Measurements from ENCODE around the gene ADAM11.

Gene ADAM11

DNA sequence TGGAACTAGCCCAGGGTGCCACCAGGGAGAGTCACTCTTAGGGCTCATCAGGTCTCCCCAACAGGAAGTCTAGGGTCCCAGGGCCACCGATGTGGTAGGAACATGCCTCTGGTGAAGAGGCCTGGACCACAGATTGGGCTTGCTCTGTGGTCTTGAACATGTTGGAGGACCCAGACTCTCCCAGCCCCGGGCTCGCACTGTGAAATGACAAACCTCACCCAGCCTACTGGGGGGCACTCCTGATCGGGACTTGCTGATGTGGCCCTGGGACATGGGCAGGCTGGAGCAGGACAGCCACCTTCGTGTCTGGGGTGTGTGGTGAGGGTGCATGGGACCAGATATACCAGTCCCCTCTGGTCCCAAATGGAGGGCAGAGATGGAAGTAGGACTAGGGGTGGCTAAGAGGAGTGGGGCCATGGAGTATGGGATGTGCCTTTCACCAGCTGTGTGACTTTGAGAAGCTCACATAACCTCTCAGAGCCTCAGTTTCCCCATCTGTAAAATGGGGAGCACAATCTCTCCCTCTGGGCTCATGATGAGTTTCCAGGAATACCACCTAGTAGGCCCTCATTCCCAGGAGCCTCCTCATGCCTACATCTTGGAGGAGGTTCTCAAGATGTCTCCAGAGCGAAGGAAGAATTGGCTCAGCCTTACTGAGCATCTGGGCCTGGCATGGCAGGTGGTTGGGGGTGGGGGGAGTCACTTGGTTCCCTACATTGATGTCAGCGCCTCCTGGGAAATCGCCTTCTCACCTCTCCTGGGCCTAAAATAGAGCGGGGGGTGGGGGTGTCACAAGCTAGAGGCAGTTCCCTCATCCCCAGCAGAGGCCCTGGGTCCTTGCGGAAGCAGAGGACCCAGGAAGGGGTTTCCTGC, 1.5 kb upstream of the ADAM11 start:
- no peak for DNase-seq (ENCODE audit: low read depth in 1 of 2, low spot score in 1 of 2)

DNA sequence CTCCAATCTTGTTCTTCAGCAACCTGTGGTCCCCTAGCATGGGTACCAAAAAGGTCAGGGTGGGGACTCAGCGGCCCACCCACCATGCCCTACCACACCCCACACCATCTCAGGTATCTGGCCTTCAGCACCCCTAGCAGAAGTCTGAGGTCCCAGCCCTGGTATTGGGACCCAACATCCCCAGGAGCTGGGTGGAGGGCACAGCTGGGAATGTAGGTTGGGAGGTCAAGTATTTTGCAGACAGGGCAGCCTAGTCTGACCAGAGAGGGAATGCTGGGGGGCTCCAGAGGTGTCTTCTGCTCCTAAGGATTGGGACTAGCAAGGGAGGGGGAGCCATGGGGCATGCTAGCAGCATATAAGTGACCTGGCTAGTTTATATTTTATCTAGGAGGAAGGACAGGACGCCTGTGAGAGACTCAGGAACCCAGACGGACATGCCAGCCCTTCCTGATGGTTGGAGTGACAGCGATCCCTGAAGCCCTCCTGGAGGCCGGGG, 822 bp upstream of the ADAM11 start:
- no peak for DNase-seq (ENCODE audit: low read depth in 1 of 2, low spot score in 1 of 2)

DNA sequence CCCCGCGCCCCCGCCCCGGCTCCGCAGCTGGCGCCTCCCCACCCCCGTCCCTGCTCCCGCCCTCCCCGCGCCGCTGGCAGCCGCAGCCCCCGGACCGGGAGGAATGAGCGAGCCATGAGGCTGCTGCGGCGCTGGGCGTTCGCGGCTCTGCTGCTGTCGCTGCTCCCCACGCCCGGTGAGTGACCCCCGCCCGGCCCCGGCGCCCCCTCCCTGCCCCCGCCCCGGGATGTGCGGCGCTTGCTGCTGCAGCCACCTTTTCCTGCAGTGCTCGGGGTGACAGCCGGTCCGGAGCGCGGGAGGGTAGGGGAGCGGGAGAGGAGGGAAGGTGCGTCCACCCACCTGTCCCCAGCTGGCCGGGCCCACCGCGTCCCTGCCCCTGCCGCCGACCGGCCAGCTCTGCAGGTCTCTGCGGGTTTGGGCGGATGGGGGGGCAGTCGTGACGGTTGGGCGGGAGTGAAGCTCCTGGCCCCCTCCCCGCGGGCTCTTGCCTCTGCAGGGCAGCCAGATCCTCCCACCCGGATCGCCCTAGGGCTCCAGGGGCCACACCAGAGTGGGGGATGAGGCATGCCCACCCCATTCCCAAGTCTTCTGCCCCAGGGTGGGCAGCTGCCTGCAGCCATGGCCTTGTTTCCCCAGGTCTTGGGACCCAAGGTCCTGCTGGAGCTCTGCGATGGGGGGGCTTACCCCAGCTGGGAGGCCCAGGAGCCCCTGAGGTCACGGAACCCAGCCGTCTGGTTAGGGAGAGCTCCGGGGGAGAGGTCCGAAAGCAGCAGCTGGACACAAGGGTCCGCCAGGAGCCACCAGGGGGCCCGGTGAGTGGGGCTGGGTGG, 513 bp downstream of the ADAM11 start:
- no peak for DNase-seq (ENCODE audit: low read depth in 1 of 2, low spot score in 1 of 2)

DNA sequence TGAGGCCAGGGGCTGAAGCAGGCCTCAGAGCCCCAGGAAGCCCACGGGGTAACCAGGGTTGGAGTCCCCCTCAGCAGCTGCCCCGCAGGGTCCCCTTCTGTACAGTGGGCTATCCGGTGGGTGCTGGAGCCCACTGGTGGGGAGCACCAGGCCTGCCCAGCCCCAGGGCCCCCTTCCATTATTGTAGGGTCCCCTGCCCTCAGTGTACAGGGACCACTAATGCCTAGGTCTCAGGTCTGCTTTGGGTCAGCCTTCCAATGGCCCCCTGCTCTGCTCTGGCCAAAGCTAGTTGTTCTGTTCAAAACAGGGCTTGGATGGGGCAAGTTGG, 1.1 kb downstream of the ADAM11 start:
- DNase-seq (ENCODE audit: low read depth in 1 of 2, low spot score in 1 of 2), result no peak

DNA sequence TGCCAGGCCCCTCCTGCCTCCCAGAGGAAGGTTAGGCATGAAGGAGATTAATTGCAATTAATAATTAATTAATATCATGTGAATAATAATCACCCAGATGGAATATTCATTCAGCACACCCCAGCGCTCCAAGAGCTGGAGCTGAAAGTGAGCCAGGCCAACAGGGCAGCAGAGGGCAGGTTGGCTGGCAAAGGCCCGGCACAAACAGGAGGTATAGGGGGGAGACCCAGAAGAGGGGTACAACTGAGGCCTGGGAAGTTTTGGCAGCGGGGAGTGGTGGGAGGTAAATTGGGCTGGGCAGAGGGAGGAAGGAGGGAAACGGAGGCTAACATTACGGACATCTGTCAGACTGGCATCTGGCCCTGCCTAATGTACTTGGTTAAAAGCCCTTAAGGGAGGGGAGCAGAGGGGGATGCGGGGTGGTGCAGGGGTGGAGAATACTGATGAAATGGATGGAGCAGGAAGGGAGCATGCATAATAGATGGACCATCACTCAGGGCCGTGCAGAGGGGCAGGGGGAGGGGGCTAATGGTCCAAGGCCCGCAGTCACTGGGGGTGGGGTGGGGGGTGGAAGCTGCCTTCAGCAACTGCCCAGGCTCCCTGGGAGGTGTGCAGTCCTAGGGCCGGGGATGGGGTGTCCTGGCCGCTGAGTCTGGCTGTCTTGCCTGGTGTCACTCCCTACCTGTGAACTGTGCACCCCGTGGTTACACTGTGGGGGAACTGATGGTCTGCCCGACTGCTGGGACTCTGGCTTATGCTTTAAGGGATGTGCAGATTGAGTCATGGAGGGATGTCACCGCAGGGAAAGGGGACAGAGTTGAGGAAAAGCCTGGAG, 1.9 kb downstream of the ADAM11 start:
- DNase-seq (ENCODE audit: low read depth in 1 of 2, low spot score in 1 of 2), result no peak

DNA sequence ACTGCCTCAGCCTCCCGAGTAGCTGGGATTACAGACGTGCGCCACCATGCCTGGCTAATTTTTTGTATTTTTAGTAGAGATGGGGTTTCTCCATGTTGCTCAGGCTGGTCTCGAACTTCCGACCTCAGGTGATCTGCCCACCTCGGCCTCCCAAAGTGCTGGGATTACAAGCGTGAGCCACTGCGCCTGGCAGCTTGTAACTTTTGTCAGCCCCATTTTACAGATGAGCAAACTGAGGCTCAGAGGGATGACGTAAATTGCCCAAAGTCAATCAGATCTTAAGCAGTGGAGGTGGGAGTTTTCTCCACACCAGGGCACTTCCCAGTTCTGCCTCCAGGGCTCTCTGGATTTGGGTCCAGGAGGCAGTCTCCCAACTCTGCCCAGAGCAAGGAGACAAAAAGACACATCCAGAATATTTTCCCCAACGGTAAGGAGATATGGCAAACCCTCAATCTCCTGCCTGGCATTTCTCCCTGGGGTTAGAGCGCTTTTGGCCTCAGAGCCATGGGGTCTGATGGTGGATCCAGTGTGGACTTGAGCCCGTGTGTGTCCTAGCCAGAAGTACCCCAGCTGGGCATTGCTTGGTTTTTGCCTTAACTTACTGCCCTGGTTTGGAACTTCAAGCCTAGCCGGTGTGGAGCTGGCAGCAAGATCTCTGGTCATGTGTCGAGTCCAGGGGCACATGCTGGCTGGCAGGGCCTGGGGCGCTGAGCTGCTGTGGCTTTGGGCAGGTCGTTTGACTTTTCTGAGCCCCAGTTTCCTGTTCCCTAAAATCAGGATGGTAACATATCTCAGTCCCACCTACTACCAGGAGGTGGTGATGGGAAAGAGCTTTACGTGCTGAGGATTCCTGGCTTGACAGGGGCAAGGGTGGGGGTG, 3.4 kb downstream of the ADAM11 start:
- DNase-seq (ENCODE audit: low read depth in 1 of 2, low spot score in 1 of 2), result no peak

DNA sequence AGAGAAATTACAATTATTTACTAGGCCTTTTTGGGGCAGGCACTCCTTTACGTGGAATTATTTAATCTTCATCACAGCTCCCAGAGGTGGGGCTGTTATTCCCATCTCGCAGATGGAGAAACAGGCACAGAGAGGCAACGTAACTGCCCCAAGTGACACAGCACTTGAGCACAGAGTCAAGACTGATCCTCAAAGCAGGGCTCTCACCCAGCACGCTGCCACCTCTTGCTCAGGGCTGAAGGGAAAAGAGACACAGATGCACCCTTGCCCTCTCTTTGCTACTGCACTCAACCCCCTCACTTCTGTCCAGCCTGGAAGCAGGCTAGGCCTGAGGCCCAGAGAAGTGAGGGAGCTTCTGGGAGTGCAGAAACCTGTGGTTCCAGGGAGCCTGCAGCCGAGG, 4.4 kb downstream of the ADAM11 start:
- DNase-seq (ENCODE audit: low read depth in 1 of 2, low spot score in 1 of 2), result no peak

DNA sequence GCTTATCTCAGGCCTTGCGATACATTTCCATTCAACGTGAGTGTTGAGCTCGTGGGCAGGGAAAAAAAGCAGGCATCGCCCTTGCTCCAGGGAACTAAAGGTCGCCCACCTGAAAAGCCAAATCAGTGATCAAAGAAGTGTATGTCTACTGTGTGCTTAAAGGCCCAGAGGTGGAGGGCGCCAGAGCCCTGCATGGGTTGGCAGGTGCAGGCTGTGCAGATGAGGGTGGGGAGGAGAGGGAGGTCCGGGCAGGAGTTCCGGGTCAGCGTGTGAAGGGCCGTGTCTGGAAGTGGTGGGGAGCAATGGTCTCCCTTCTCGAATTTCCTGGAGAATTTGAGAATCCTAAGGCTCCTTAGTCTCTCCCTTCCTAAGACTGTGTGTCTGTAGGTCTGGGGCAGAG, 7.2 kb downstream of the ADAM11 start:
- no peak for DNase-seq (ENCODE audit: low read depth in 1 of 2, low spot score in 1 of 2)

DNA sequence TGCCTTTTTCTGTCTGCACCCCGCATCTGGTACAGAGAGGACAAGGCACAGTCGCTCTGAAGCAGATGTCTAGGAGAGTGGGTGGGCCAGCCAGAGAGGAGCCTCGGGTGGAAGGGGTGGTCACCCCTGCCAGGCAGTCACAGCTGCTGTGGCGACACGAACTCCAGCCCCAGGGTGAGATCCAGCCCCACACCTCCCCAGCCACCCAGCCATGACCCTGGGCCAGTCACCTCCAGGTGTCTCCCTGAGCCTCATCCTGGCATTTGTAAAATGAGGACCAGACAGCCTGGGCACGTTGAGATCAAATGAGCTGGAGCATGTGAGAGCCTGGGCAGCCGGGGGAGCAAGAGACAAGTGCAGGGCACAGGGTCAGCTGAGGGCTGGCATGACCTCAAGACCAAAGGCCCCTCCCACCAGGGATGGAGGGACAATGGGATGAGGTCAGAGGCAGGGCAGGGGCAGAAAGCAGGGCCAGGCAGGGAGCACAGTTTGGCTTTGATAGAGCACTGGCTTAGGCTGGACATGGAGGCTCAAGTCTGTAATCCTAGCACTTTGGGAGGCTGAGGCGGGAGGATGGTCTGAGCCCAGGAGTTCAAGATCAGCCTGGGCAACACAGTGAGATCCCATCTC, 7.7 kb downstream of the ADAM11 start:
- DNase-seq (ENCODE audit: low read depth in 1 of 2, low spot score in 1 of 2), result no peak

DNA sequence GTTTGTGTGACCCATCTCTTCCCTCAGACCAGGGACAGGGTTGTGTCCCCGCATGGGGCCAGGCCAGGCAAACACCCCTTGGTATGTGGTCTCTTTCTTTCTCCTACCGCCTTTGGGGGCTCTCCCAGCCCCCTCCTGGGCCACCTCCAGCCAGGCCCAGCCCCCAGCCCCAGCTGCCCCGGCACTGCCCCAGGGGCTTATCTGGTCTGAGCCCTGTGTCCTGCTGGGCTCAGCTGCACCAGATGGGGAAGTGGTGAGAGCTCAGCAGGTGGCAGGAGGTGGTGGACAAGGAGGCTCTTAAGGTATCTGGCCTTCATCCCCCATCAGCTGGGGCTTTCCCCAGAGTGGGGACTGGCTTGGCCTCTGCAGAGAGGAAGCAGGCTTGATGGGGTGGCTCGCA, 8.7 kb downstream of the ADAM11 start:
- DNase-seq (ENCODE audit: low read depth in 1 of 2, low spot score in 1 of 2), result no peak

DNA sequence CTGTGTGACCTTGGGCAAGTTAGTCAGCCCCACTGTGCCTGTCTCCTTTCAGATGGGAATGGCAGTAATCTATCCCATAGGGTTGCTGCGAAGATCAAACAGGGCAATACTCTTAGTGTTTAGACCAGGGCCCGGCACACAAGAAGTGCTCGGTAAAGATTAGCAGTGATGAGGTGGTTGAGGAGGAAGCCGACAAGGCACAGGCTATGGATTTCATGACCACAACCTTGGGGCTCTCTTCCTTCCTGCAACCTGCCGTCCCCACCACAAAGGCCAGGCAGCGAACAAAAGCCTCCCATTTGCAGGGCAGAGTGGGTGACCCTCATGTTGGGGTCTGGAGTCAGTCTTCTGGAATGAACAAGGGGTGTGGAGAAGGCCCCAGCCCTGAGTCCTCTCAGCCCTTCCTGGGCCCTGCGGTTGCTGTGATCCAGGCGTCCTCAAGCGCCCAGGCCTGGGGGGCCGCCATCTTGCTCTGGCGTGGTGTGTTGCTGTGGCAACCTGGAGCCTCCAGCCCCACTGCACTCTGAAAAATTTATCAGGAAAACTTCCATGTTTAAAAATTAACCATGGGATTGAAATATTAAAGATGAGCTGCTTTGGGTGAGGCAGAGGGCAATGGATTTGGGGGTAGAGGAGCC, 9.8 kb downstream of the ADAM11 start:
- DNase-seq (ENCODE audit: low read depth in 1 of 2, low spot score in 1 of 2), result no peak

DNA sequence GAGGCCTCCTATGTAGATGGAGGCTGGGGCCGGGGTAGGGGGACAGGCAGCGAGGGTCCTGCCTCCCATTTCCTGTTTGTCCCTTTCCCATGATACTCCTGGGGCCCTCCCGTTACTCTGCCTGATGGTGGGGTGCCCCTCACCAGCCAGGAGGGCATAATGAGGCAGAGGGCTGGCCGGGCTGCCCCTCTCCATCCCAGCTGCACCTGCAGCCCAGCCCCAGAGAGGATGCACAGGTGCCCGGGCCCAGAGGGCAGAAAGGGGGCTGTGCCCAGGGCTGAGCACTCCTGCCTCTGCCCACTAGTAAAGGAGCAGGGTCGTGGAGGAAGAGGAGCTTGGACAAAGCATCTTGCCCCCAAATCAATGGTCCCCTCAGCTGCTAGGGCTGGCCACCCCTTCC, 10.4 kb downstream of the ADAM11 start:
- no peak for DNase-seq (ENCODE audit: low read depth in 1 of 2, low spot score in 1 of 2)

DNA sequence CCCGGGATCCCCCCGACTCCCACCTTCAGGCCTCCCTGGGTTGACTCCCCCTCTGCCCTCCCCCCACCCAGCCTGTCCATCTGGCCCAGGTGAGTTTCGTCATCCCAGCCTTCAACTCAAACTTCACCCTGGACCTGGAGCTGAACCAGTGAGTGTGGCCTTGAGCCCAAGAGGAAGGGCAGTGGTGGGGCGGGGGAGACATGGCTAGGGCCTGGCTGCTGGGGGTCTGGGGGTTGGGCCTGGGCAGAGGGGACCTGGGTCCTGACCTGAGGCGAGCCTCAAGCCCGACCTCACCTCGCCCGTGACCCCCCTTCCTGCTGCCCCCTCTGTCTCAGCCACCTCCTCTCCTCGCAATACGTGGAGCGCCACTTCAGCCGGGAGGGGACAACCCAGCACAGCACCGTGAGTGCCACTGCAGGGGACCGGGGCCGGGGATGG, 10.9 kb downstream of the ADAM11 start:
- DNase-seq (ENCODE audit: low read depth in 1 of 2, low spot score in 1 of 2), result no peak

DNA sequence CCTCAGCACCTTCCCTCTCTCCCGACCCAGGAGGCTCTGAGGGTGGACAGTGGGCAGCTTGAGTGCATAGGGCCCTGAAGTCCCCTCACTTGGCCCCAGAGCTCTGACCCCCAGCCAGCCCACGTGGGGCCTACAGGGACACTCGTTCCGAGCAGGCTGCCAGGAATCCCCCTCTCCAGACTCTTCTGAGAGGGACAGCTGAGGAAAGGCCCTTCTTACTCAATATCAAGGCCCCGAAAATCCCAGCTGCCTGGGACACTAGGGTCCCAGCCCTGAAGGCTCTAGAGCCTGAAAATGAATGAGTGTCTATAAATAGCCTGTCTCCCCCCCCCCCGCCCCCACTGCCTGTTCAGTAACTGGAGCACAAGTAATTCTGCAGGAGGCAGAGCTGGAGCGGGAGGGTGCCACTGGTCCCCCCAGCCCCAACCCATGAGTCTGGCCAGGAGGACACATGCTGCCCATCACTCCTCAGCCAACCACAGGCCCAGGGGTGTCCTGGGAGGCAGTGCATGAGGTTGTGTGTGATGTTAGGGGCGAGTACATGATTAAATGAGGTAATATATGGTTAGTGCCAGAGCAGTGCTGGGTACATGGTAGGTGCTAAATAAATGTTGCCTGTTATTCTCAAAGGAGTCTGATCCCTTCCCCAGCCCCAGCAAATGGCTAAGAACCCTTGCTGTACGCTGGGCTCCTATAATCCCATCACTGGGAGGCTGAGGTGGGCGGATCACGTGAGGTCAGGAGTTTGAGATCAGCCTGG, 11.6 kb downstream of the ADAM11 start:
- DNase-seq (ENCODE audit: low read depth in 1 of 2, low spot score in 1 of 2), result no peak

DNA sequence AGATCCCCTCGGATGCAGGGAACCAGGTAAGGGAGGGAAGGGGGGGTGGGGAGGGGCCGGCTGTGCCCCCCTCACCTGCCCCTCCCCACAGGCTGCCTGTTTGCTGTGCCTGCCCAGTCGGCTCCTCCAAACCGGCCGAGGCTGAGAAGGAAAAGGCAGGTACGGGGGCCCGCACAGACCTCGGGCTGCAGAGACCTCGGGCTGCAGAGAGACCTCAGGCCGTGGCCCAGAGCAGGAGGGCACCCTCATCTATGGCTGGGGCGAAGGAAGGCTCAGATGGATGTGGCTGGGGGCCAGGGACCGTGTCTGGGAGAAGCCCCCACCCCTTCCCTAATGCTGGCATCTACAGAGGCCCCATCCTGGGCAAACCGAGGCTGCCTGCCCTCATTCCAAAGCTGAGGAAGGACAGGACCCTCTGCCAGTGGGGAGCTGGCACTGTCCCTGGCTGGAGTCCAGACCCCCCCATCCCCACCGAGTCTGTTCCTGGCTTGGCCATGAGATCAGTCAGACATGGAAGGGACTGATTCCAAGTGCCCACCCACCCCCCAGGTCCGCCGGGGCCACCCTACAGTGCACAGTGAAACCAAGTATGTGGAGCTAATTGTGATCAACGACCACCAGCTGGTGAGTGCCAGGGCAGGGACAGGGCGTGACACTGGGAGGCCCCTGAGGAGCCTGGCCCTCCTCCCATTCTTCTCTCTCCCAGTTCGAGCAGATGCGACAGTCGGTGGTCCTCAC, 13.7 kb downstream of the ADAM11 start:
- DNase-seq (ENCODE audit: low read depth in 1 of 2, low spot score in 1 of 2), result no peak

DNA sequence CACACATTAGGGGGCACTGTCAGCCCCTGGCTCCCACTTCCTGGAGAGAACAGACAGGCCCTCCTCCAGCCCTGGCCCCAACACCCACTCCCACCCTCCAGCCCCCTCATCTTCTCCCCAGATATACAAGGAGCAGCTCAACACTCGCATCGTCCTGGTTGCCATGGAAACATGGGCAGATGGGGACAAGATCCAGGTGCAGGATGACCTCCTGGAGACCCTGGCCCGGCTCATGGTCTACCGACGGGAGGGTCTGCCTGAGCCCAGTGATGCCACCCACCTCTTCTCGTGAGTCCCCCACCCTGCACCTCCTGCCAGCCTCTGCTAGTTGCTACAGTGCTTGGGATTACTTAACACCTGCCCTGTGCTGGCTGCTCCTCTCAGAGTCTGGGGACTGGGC, 14.4 kb downstream of the ADAM11 start:
- DNase-seq (ENCODE audit: low read depth in 1 of 2, low spot score in 1 of 2), result no peak

DNA sequence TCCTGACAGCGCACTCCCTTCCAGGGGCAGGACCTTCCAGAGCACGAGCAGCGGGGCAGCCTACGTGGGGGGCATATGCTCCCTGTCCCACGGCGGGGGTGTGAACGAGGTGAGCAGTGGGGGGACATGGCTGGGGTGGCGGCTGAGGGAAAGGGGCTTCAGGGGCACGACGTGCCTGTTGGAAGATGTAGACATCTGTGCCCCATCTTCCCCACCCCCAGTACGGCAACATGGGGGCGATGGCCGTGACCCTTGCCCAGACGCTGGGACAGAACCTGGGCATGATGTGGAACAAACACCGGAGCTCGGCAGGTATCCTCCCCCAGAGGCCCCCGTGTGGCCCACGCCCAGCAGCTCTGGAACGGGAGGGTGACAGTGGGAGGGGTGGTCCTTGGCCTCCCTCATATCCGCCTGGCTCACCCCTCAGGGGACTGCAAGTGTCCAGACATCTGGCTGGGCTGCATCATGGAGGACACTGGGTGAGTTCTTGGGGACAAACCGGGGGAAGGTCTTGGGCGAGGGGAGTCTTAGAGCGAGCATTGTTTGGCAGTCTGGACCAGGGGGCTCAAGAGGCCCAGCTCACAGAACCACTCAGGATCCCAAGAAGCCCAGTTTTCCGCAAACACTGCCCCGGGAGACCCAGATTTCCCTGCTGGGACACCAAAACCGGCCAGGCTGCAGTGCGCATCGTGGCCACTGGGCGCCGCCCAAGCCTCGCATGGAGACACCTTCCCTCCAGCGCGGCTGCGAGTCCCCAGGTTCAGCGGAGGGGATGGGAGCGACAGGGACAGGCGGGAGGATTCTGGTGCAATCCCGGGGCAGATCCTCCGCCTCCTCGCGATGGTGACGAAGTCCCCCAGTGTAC, 15.7 kb downstream of the ADAM11 start:
- DNase-seq (ENCODE audit: low read depth in 1 of 2, low spot score in 1 of 2), result peak; percentile 76 to 83
